Measurements from ENCODE around the gene PGAP2.
"Not testable (repeated sequence)": the region's sequence is repeated elsewhere in the genome, so short reads cannot be mapped to it uniquely, and the experiment has no call there.

PGAP2 gene

DNA sequence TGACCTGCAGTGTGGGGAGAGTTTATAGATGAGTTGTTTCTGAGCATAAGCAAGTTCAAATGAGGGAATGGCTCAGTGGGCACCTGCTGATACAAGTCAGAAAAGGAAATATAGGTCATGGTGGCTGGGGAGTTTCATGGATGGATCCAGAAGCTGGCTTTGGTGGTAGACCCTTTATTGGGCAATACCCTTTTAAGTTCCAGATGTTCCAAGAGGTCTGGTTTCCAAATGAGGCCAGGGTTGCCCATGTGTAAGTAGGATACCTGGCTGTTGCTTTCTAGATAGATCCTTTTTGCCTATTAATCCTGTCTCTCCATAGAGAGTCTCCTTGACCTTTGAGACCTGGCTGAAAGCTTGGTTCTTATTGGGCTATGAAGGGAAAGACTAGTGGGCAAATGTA lies 49.3 kb downstream of the PGAP2 start:
- DNase-seq, result no peak

GRCh38 chr11:3859373-3859881 lies 51.1 kb downstream of the PGAP2 start:
- no peak for DNase-seq

DNA sequence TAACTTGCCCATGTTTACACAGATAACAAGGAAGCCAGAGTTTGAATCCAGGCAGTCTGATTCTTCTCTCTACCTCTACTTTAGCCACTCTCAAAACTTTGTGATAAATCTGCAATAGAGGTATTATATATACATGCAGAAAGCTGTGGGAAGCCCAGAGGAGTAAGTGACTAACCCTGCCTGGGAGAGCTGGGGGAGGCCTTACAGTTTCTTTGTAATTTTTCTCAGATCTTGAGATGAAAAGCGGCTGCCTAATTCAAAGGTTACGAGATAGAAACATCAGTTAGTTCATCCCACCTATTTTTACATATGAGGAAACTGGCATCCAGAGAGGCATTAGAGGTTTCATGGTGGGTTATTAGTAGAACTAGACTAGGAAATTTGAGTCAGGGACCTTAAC lies 52.0 kb downstream of the PGAP2 start:
- DNase-seq, result no peak

- DNase-seq, result not testable (repeated sequence)
Measured at GRCh38 chr11:3860898-3861393, 52.6 kb downstream of the PGAP2 start.

- no peak for DNase-seq
Measured at GRCh38 chr11:3861683-3862082, 53.3 kb downstream of the PGAP2 start.

- DNase-seq, result peak; percentile 27
Measured at GRCh38 chr11:3865388-3866193, 57.2 kb downstream of the PGAP2 start.

GRCh38 chr11:3866206-3866605 lies 57.8 kb downstream of the PGAP2 start:
- peak; percentile 37 for DNase-seq

GRCh38 chr11:3866836-3867208 lies 58.5 kb downstream of the PGAP2 start:
- no peak for DNase-seq

- DNase-seq, result no peak
Measured at GRCh38 chr11:3867209-3868091, 59.1 kb downstream of the PGAP2 start.

- DNase-seq, result no peak
Measured at GRCh38 chr11:3873712-3874349, 65.5 kb downstream of the PGAP2 start.
